ENCODE data around the gene RELA. TPM values are rescaled to one million over a fixed set of nuclear protein-coding genes. Genes with fewer than 3 reads are reported as not detected.

The RELA gene
- polyA plus RNA-seq, 1 of the 3 experiments (the other 2 are of a cell fraction), result 49.5 TPM

- Histone ChIP-seq H3K9me3 (no peaks in the 10 kb centered on the region), H3K36me3 (replicated peaks in 1 of 2; ENCODE audit: control insufficient read depth in 1 of 2, insufficient read depth in 2 of 2, low read length in 1 of 2) (no peaks in the 10 kb centered on the region)
- POLR2A ChIA-PET, result no interaction called here
These were observed 9.6 kb upstream of the RELA start for GRCh38 chr11:65672180-65672860.

More at GRCh38 chr11:65672180-65672860, 9.6 kb upstream of the RELA start:
- no peak for DNase-seq
- CTCF ChIA-PET, result interaction anchor here (1.9 kb wide), 1 partner anchor 39 kb away, joined by 5 read pairs; the partner anchor contains the start of gene KAT5
- no peaks in the 10 kb centered on the region for H3K4me1 ChIP-seq (ENCODE audit: control insufficient read depth in 1 of 2, insufficient read depth in 2 of 2, low read depth in 1 of 2, low read length in 1 of 2)
- no peak overlapping the region for H2AFZ ChIP-seq (ENCODE audit: low read depth)
- no peaks in the 10 kb centered on the region for H3K9me2 ChIP-seq
- no peak overlapping the region for H3K27ac ChIP-seq (ENCODE audit: low read depth in 2 of 2, low read length in 1 of 2)
- no peaks in the 10 kb centered on the region for H3K27me3 ChIP-seq (ENCODE audit: insufficient read depth)
- no peak overlapping the region for H3K4me3 ChIP-seq (ENCODE audit: low read depth in 2 of 2, low read length in 1 of 2)
- TF ChIP-seq MXI1 (IDR thresholded peaks at IDR 0.05; ENCODE audit: low read depth, low read length) (no peak), CHD2 (IDR thresholded peaks at IDR 0.05; ENCODE audit: low read length, partially characterized antibody) (no peak), GATA2 (CRISPR knock-in tag; IDR thresholded peaks at IDR 0.05) (no peak), FOXJ3 (CRISPR knock-in tag; IDR thresholded peaks at IDR 0.05) (no peak), EP300 (IDR thresholded peaks at IDR 0.05; ENCODE audit: borderline replicate concordance in 1 of 2, low read depth in 1 of 2, low read length in 1 of 2) (no peak), POLR2AphosphoS5 (IDR thresholded peaks at IDR 0.05; ENCODE audit: low read depth, low read length) (no peak), RXRA (IDR thresholded peaks at IDR 0.05; ENCODE audit: borderline replicate concordance, low read depth) (no peak), EZH2phosphoT487 (IDR thresholded peaks at IDR 0.05; ENCODE audit: borderline replicate concordance, low read depth) (no peak), SIN3A (IDR thresholded peaks at IDR 0.05; ENCODE audit: borderline replicate concordance, low read depth, low read length) (no peak), ZBTB33 (IDR thresholded peaks at IDR 0.05; ENCODE audit: borderline replicate concordance, low read depth) (no peak), FOSL2 (IDR thresholded peaks at IDR 0.05; ENCODE audit: borderline replicate concordance, low read depth) (no peak), USF1 (IDR thresholded peaks at IDR 0.05; ENCODE audit: borderline replicate concordance, low read depth) (no peak), GABPA (IDR thresholded peaks at IDR 0.05; ENCODE audit: low read depth) (no peak), YY1 (IDR thresholded peaks at IDR 0.05; ENCODE audit: low read depth) (no peak), TAF1 (IDR thresholded peaks at IDR 0.05; ENCODE audit: borderline replicate concordance, low read depth, low read length) (no peak), NFIC (IDR thresholded peaks at IDR 0.05; ENCODE audit: borderline replicate concordance) (no peak), RAD21 (IDR thresholded peaks at IDR 0.05; ENCODE audit: low read length) (no peak), TEAD4 (IDR thresholded peaks at IDR 0.05; ENCODE audit: borderline replicate concordance, insufficient read depth) (no peak), RCOR1 (IDR thresholded peaks at IDR 0.05; ENCODE audit: low read length) (no peak)
- no peaks in the 10 kb centered on the region for H3K79me2 ChIP-seq (ENCODE audit: insufficient read depth)
- H3F3A ChIP-seq (replicated peaks; ENCODE audit: insufficient read depth), result no peaks in the 10 kb centered on the region
- no peaks in the 10 kb centered on the region for H4K20me1 ChIP-seq (ENCODE audit: insufficient read depth)
- H3K9ac ChIP-seq, result no peak overlapping the region
- no peak overlapping the region for H3K4me2 ChIP-seq
